Measurements from ENCODE around the gene SIGLEC7. TPM values are rescaled to one million over a fixed set of nuclear protein-coding genes. Genes with fewer than 3 reads are reported as not detected.
A peak's percentile ranks its signal among the peaks of the same experiment; 100 is the strongest.

SIGLEC7 gene
- total and polyA plus RNA-seq, 4 donors: 2.1 to 29.3 (median 9.8) TPM

GRCh38 chr19:51135004-51135403 lies 7.1 kb upstream of the SIGLEC7 start:
- ATAC-seq (ENCODE audit: insufficient read depth, low FRiP score): no peak
- Histone ChIP-seq H3K27me3 (ENCODE audit: control insufficient read depth in 3 of 3, insufficient read depth in 3 of 3, low read length in 2 of 3) (no peaks in the 10 kb centered on the region), H3K9me3 (ENCODE audit: control insufficient read depth in 4 of 4, insufficient read depth in 3 of 4, low read length in 3 of 4) (no peaks in the 10 kb centered on the region), H3K9ac (ENCODE audit: insufficient read depth in 1 of 2, low read length in 2 of 2) (no peak overlapping the region), H3K27ac (ENCODE audit: low read depth in 1 of 2, low read length in 1 of 2) (no peak overlapping the region), H3K36me3 (ENCODE audit: control insufficient read depth in 4 of 4, insufficient read depth in 4 of 4, low read length in 4 of 4) (no peaks in the 10 kb centered on the region), H3K4me1 (ENCODE audit: control insufficient read depth in 5 of 5, insufficient read depth in 5 of 5, low read length in 5 of 5) (peaks cover 0 to 11% (median 8%) of the 10 kb centered on the region in 5 donors), H3K4me3 (no peak overlapping the region)
- WGBS, 2 donors: 64 to 80% methylated on average over 5 of the region's 5 CpGs
- no peak for DNase-seq
- TF ChIP-seq CTCF (IDR thresholded peaks at IDR 0.05; ENCODE audit: control extremely low read depth, extremely low read depth): no peak

GRCh38 chr19:51135986-51136762 lies 5.9 kb upstream of the SIGLEC7 start:
- WGBS, 2 donors: 84 to 87% methylated on average over 8 of the region's 8 CpGs
- ATAC-seq (ENCODE audit: insufficient read depth, low FRiP score) (no peak), DNase-seq (no peak)
- H3K9ac ChIP-seq (ENCODE audit: insufficient read depth in 1 of 2, low read length in 2 of 2): no peak overlapping the region
- H3K9me3 ChIP-seq (ENCODE audit: control insufficient read depth in 4 of 4, insufficient read depth in 3 of 4, low read length in 3 of 4): no peaks in the 10 kb centered on the region
- H3K27me3 ChIP-seq (ENCODE audit: control insufficient read depth in 3 of 3, insufficient read depth in 3 of 3, low read length in 2 of 3): peaks cover 0 to 6% (median 0%) of the 10 kb centered on the region in 3 donors
- H3K36me3 ChIP-seq (ENCODE audit: control insufficient read depth in 4 of 4, insufficient read depth in 4 of 4, low read length in 4 of 4): no peaks in the 10 kb centered on the region
- H3K4me1 ChIP-seq (ENCODE audit: control insufficient read depth in 5 of 5, insufficient read depth in 5 of 5, low read length in 5 of 5): peaks cover 0 to 11% (median 6%) of the 10 kb centered on the region in 5 donors
- TF ChIP-seq CTCF (IDR thresholded peaks at IDR 0.05; ENCODE audit: control extremely low read depth, extremely low read depth): no peak
- peak overlapping the region in 1 of 2 donors; percentile 66 for H3K27ac ChIP-seq (ENCODE audit: low read depth in 1 of 2, low read length in 1 of 2)
- no peak overlapping the region for H3K4me3 ChIP-seq

- DNase-seq (no peak), ATAC-seq (ENCODE audit: insufficient read depth, low FRiP score) (peak; percentile 37)
- peak overlapping the region in 1 of 2 donors; percentile 84 for H3K27ac ChIP-seq (ENCODE audit: low read depth in 1 of 2, low read length in 1 of 2)
- H3K4me1 ChIP-seq (ENCODE audit: control insufficient read depth in 5 of 5, insufficient read depth in 5 of 5, low read length in 5 of 5): peaks cover 0 to 7% (median 5%) of the 10 kb centered on the region in 5 donors
- no peaks in the 10 kb centered on the region for H3K9me3 ChIP-seq (ENCODE audit: control insufficient read depth in 4 of 4, insufficient read depth in 3 of 4, low read length in 3 of 4)
- TF ChIP-seq CTCF (IDR thresholded peaks at IDR 0.05; ENCODE audit: control extremely low read depth, extremely low read depth): no peak
- H3K4me3 ChIP-seq: no peak overlapping the region
- H3K36me3 ChIP-seq (ENCODE audit: control insufficient read depth in 4 of 4, insufficient read depth in 4 of 4, low read length in 4 of 4): no peaks in the 10 kb centered on the region
- peaks cover 0 to 6% (median 0%) of the 10 kb centered on the region in 3 donors for H3K27me3 ChIP-seq (ENCODE audit: control insufficient read depth in 3 of 3, insufficient read depth in 3 of 3, low read length in 2 of 3)
- WGBS, 2 donors: 35 to 49% methylated on average over 12 of the region's 12 CpGs
- H3K9ac ChIP-seq (ENCODE audit: insufficient read depth in 1 of 2, low read length in 2 of 2): no peak overlapping the region
Measured at GRCh38 chr19:51136851-51137551, 5.1 kb upstream of the SIGLEC7 start.

Data from lung (tissue), 12 donors.